COLO829 (cell line): ENCODE measurements around the gene VPS11.

Experiments
- DNase-seq: peaks from one replicate; pipeline ENCODE4 v3.0.0; 2012; ENCODE audit warnings: low spot score

The VPS11 gene

DNA sequence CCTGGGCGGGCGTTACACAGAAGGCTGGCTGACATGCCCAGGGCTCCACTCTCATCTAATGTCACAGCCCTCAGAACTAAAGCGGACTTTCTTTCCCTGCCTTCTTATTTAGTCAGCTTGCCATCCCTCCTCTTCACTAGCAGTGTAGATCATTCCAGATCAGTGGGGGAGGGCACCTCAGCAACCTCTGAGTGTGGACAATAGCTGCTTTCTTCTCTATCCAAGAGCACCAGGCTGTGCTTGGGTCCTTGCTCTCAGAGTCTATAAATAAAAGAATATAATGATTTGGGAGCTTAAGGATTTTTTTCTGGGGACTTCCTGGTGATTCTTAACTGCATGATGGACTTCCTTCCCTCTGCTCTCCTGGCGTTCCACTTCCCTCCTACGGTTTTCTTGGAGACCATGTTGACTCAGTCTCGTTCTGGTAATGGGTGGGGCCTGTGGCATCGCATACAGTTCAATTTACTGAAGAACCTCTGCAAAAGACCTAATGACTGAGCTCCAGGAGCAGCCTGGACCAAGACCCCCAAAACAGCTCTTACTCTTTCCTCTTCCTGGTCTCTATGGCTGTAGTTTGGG lies 14.2 kb downstream of the VPS11 start:
- DNase-seq = peak; percentile 80

DNA sequence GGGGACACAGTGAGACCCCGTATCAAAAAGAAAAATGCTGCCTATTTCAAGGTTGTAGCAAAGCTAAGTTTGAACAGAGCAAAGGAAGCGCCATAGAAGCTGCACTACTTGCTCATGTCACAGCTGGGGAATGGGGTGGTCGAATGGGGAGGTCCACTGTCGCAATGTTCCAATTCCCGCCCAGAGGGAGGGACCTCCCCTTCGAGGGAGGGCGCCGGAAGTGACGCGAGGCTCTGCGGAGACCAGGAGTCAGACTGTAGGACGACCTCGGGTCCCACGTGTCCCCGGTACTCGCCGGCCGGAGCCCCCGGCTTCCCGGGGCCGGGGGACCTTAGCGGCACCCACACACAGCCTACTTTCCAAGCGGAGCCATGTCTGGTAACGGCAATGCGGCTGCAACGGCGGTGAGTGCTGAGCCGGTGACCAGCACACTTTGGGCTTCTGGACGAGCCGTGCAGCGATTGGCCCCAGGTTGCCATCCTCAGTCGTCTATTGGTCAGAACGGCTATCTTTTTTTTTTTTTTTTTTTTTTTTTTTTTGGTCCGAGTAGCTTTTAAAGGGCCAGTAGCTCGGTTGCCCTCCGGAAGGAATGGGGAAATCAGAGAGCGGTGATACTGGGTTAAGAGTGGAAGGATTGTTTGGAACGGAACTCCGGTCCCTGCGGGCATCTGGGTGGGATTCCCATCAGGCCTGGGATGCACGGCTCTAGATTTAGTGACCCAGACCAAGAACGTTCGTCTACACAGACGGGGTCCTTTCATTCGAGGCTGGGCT lies 17.2 kb downstream of the VPS11 start, which contains the start of gene HMBS:
HMBS (plus strand) TSS at position 219 of the 774 bp plus-strand sequence; CDS start at position 372, 153 bp downstream.
- peak; percentile 76 for DNase-seq

DNA sequence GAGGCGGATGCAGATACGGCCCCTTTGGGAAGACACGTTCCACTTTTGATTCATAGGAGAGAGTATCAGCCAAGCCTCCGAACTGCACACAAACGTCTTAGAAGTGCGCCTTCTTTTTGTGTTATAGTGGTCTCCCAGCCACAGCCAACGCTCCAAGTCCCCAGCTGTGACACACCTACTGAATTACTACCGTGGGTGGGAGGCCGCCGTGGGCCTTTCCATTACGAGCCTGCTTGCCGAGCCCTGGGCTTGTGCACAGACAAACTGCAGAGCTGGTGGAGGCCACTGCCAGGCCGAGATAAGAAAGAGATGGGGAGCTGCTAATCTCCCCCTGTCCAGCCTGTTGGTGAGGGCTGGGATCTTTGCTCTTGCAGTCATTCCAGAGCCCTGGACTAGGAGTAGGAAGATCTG lies 17.8 kb downstream of the VPS11 start:
- no peak for DNase-seq

DNA sequence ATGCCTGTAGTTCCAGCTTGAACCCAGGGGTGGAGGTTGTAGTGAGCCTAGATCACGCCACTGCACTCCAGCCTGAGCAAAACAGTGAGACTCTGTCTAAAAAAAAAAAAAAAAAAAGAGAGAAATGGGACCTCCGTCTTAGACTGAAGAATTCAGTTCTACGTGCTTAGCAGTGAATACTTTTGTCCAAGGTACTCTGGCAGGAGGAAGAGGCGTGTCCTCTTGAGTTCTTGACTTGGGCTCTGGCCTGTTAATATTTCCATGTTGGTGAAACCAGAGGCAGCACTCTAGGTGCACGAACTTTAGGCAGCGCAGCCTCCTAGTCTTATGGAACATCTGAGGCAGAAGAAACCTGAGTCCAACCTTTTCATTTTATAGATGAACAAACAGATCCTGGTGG lies 19.5 kb downstream of the VPS11 start:
- no peak for DNase-seq

DNA sequence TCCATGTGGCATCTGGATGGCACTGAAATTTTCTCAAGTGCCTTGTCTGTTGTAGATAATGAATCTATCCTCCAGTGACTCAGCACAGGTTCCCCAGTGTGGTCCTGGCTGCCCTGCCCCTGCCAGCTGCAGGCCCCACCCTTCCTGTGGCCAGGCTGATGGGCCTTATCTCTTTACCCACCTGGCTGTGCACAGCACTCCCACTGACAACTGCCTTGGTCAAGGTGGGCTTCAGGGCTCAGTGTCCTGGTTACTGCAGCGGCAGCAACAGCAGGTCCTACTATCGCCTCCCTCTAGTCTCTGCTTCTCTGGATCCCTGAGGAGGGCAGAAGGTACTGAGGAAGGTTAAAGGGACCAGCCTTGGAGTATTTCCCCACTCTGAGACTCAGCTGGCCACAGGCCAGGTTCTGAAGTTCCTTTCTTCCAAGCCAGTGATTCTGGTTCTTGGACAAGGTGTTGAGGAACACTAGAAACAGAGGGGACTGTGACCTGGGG lies 20.2 kb downstream of the VPS11 start:
- DNase-seq = no peak

DNA sequence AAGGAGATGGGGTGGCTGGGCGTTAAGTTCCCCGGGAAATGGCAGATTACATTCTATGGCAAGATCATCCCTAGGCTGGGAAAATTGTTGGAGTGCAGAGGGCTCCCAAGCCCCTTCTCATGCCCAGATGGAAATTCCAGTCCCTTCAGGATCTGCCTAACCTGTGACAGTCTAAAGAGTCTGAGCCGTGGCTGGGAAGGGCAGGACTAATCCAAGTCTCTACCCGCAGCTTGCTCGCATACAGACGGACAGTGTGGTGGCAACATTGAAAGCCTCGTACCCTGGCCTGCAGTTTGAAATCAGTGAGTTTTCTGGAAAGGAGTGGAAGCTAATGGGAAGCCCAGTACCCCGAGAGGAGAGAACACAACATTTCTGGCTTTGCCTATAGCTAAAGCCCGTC lies 20.8 kb downstream of the VPS11 start:
- DNase-seq = no peak

DNA sequence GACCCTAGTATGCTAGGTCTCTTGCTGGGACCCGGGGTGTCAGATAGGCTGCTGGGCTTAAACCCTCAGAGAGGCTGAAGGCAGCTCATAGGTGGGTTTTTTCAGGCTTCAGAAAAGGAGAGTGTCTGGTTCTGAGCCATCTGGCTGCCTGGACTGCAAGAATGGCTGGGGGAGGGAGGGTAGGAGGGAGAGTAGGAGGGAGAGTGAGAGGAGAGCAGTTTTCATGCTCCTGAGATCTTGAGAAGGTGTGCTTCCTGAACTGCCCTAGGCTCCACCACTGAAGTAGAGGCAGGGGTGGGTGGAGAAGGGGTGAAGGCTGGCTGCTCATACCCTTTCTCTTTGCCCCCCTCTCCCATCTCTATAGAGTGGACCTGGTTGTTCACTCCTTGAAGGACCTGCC lies 21.7 kb downstream of the VPS11 start:
- no peak for DNase-seq

DNA sequence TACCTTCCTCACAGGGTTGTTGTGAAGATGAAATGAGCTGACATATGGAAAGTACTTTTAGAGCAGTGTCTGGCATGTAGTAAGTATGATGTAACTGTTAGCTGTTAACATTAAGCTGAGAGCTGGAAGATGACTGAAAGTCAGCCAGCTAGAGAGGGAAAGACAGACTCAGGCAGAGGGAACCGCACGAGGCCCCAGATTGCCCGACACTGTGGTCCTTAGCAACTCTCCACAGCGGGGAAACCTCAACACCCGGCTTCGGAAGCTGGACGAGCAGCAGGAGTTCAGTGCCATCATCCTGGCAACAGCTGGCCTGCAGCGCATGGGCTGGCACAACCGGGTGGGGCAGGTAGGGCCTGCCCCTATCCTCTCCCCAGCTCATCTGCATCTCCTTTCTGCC lies 23.6 kb downstream of the VPS11 start:
- DNase-seq = no peak

DNA sequence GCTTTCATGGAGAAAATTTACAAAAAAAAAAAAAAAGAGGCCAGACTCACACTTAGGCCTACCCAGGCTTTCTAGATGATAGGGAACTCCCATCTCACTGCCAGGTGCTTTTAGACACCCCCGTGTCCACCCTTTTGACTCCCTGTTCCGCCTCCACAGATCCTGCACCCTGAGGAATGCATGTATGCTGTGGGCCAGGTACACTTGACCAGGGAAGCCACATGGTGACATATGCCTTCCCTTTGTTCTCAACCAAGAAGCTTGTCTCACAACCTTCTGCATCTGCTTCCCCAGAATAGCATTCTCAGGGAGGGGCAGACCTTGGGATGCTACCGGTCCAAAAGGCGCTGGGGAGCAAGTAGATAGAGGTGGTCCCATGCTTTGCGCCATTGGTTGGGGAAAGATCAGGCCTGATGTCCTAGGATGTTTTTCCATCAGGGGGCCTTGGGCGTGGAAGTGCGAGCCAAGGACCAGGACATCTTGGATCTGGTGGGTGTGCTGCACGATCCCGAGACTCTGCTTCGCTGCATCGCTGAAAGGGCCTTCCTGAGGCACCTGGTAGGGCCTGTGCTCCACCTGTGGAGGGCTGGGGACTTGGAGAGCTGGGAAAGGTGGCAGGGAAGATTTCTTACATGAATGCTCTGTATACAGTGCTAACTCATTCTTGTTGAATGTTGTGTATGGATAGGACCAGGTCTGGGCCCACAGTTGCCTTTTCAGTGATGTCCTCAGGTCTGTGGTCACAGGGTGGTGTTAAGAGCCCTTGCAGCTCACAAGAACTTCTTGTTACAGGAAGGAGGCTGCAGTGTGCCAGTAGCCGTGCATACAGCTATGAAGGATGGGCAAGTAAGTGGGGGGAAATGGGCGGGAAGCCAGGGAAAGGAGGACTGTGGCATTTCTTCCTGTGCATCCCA lies 24.6 kb downstream of the VPS11 start:
- no peak for DNase-seq

DNA sequence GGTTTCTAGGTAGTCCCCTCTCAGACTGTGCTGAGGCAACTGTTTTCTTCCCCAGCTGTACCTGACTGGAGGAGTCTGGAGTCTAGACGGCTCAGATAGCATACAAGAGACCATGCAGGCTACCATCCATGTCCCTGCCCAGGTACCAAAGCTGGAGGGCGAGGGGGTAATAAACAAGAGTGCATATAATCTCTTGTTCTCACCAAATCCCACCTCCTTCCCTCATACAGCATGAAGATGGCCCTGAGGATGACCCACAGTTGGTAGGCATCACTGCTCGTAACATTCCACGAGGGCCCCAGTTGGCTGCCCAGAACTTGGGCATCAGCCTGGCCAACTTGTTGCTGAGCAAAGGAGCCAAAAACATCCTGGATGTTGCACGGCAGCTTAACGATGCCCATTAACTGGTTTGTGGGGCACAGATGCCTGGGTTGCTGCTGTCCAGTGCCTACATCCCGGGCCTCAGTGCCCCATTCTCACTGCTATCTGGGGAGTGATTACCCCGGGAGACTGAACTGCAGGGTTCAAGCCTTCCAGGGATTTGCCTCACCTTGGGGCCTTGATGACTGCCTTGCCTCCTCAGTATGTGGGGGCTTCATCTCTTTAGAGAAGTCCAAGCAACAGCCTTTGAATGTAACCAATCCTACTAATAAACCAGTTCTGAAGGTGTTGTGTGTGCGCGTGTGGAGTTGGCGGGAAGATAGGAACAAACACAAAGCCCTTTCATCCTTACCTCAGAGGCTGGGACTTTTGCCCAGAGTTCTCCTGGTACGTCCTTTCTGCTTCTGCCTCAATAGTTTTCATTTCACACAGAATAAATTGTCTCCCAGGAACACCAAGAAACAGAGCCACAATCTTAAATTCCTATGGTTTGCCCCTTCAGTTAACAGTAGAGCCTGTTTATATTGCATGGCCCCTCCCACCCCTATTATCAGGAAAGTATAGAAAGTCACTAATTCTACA lies 25.5 kb downstream of the VPS11 start:
- DNase-seq = no peak

DNA sequence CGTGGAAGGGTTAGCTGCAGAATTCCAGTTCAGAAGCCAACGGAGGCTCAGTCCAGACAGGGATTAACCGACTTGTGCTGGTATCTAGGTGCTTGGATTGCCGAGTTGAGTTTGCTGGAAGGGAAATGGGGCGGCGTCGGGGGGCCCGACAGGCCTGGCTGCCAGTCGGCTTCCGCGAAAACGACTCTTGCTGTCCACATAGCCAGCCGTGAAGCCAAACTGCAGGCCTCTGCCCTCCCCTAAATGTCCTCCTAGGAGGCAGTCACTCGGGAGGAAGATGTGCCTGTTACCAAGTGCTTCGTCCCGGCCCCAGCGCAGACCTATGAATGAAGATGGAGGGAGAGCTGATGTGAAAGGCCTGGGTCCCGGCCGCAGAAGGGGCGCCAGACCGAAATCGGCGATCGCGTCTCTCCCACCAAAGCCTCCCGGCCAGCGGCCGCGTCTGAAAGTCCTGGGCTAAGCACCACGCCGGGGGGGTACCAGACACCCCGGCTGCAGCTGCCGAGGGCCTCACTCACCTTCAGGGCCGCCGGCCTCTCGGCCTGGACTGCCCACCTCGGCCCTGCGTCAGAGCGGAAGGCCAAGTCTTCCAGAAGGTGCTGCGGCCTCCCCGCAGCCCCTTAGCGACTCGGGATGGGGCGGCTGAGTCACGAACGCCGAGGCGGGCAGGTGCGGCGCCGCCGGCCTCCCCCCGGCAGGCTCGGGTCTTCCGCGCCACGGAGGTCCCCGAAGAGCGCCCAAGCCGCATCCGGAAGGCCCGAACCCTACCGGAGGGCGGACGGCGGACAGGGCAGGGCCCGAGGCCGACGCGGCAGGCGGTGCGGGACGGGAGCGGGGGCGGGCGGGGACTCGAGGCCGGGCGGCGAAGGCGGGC lies 26.6 kb downstream of the VPS11 start:
- no peak for DNase-seq

DNA sequence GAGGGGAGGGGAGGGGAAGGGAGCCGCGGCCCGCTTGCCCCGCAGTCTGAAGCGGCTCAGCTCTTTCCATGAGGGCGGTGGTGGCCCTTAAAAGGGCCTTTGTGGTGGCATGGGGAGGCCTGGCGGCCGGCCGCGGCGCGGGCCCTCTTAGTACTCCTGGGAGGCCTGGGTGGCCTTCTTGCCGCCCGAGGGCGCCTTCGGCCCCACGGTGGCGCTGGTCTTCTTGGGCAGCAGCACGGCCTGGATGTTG lies 27.1 kb downstream of the VPS11 start:
- DNase-seq = no peak

DNA sequence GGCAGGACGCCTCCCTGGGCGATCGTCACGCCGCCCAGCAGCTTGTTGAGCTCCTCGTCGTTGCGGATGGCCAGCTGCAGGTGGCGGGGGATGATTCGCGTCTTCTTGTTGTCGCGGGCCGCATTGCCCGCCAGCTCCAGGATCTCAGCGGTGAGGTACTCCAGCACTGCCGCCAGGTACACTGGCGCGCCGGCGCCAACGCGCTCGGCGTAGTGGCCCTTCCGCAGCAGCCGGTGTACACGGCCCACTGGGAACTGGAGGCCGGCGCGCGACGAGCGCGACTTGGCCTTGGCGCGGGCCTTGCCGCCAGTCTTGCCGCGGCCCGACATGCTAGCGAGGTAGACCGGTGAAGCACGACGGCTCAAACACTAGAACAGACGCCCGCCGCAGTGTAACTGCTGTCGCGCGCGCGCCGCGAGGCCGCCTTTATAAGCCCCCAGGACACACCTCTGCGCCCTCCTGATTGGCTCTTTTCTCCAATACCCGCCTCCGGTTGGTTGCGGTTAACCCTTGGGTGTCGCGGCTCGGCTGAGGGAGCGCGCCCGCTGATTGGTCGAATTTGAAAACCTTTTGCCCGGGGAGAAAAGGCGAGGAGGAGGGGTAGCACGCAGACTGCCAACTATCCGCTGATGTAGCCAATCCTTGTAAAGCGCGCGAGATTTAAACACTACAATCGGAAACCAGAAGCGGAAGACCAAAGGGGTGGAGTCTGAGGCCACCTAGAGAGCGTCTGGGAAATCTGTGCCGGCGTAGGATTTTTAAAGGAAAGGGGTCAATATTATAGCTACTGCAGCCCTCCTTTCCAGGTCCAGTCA lies 27.7 kb downstream of the VPS11 start:
- peak; percentile 97 for DNase-seq

DNA sequence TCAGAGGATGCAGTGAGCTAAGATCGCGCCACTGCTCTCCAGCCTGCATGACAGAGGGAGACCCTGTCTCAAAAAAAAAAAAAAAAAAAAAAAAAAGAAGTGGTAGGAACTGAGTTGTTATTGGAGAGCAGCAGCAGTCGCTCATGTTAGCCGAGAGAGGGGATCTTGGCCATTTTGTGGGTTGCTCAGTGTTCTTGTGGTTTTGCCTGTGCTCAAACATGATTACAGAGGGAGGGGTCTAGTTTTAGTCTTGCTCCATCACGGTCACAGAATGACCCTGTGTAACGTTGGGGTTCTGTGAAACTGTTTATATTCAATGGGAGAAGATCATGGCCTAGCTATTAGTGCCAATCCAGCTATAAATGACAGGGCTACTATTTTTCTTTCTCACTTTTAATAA lies 32.1 kb downstream of the VPS11 start:
- DNase-seq = no peak

DNA sequence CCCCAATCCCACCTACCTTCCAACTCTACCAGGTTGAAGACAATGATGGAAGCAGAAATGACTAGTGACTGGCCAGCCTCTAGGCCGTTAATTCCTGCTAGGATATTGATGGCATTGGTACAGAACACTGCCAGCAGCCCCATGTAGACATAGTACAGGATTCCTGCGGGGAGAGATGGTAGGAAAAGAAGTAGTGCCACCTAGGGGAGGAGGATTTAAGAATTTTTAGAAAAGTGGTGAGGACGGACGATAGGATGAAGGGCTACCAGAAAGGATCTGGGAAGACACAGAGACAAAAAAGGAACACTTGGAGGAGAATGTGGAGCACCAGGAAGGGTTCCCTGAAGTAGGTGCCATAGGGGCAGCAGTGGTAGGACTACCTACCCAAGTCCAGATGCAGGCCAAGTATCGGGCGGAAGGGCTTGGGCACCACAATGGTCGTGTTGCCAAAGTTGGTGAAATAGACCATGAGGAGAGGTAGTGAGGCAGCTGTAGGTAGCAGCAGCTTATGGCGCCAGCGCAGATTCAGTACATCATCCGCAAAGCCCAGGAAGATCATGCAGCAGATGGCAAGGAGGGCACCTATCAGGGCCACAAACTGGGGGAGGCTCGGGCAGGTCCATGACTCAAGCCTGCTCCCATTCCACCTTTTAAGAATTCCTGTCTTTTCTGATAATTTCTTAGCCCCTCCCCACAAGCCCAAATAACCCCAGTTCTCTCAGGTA lies 32.8 kb downstream of the VPS11 start:
- no peak for DNase-seq

DNA sequence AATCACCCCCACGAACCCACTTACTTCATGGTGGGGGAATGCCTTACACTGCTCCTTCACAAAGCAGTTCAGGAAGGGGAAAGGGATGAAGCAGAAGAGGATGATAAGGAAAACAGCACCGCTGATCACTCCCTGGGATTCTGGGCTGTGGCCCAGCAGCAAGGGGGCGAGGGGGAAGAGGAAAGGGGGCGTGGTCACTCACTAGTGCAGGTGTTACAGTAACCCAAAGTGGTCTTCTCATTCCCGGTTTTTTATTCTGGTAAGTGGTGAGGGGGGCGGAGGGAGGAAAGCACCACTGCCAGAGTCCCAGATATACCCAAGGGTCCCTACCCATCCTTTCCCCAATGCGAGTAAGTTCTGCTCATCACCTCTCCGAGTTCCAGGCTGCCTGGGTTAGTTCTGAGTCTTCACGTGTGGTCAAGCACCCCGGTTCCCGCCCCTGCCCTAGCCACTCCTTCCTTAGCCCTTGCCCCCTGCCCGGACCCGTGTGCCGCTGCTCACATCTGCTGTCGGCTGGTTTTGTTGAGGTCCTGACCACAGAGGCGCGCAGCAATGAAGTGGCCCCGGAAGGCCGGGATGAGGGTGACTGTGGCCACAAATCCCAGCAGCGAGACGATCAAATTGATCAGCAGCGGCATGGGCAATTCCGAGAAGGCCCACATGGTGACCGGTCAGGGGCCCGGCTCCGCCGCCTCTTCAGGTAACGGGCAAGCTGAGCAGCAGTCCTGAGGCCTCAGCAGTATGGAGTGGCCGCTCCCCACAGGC lies 33.6 kb downstream of the VPS11 start:
- no peak for DNase-seq

DNA sequence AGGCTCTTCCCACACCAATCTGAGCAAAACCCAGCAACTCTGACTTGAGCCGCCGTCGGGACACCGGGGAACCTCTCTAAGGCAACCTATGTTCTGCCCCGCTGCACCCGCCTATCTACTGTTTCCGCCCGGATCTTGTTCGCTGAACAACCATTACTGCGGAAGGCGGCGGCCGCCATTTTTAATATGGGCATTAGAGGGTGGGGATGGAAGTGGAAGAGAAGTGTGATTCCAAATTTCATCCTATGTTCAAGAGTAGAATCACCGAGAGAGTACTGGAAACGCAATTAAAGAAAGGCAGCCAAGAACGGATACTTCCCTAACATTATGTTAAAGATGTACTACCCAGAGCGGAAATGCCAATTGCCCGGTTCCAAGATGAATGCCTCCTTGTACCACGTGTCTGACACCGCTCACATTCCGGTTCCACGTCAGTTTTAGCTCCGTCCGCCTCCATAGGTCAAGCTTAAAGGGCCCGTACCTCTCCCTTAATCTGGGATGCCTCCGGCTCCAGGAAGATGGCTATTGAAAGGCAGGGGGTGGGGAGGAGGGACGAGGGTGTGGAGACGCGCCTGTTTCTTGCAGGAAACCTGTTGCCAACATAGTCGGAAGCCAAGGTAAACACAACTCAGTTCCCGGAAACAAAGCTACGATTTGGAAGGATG lies 34.3 kb downstream of the VPS11 start, which contains the start of gene DPAGT1:
DPAGT1 (minus strand) TSS at position 95 of the 665 bp plus-strand sequence. CDS start 198 bp downstream, outside the sequence.
- peak; percentile 84 for DNase-seq
